Bronchial epithelial cell (primary cell): ENCODE measurements around the gene REPS2. TPM values are rescaled to one million over a fixed set of nuclear protein-coding genes. Genes with fewer than 3 reads are reported as not detected.

Source experiments
- DNase-seq: peaks from one replicate; pipeline ENCODE4 v3.0.0-alpha.2; 2010; ENCODE audit warnings: low read depth
- FAIRE-seq: peaks from 2 replicates; lab custom pipeline; 2011; peaks lifted over from hg19 to GRCh38; lab: Jason Lieb, UNC
- H3K27me3 ChIP-seq: 2 replicates; pipeline ENCODE4 v1.5.1; 2011; ENCODE audit warnings: low read length; ENCODE audit not compliant: control insufficient read depth, insufficient read depth
- H3K36me3 ChIP-seq: 2 replicates; pipeline ENCODE4 v1.5.1; 2011; ENCODE audit warnings: low read length; ENCODE audit not compliant: control insufficient read depth, insufficient read depth
- H3K4me3 ChIP-seq: 2 replicates; pipeline ENCODE4 v1.5.1; 2011; ENCODE audit warnings: mild to moderate bottlenecking, low read depth, low read length, control low read depth
- total RNA-seq: library from RNA; depleted of rRNA; stranded (reverse); fragments of >200 nt; gene quantifications from 2 replicates; pipeline ENCODE4 v1.2.1, GENCODE V29; 2014
- TF ChIP-seq, protein P1 (sequence below): IDR thresholded peaks from 2 replicates; pipeline ENCODE4 v1.5.1; 2011; ENCODE audit warnings: mild to moderate bottlenecking, moderate library complexity, low read length, control low read depth, inconsistent platforms; ENCODE audit not compliant: insufficient read depth, severe bottlenecking

Gene REPS2
- total RNA-seq, 1 donor from 2014 or later: 0.79 TPM

DNA sequence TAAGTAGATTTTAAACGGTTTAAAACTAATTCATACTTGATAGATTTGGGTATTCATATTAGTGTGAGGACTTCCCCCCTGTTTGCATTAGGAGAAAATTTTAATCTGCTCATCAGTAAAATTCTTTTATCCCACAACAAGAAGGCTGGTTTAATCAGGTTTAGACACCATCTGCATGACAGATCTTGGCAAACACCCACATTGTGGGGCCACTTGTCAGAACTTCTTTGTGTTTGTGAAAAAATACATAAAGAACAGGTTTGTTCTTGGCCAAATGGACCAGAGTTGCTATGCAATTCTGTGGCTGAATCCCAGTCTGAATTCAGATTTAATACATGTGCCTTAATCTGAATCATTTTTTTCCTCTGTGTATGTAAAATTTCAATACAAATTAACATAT is 121.1 kb downstream of the REPS2 start:
- FAIRE-seq (no peak), DNase-seq (peak; percentile 12)
- Histone ChIP-seq H3K36me3 (no peaks in the 10 kb centered on the region), H3K27me3 (no peaks in the 10 kb centered on the region), H3K4me3 (no peak overlapping the region)
- TF ChIP-seq, protein P1, sequence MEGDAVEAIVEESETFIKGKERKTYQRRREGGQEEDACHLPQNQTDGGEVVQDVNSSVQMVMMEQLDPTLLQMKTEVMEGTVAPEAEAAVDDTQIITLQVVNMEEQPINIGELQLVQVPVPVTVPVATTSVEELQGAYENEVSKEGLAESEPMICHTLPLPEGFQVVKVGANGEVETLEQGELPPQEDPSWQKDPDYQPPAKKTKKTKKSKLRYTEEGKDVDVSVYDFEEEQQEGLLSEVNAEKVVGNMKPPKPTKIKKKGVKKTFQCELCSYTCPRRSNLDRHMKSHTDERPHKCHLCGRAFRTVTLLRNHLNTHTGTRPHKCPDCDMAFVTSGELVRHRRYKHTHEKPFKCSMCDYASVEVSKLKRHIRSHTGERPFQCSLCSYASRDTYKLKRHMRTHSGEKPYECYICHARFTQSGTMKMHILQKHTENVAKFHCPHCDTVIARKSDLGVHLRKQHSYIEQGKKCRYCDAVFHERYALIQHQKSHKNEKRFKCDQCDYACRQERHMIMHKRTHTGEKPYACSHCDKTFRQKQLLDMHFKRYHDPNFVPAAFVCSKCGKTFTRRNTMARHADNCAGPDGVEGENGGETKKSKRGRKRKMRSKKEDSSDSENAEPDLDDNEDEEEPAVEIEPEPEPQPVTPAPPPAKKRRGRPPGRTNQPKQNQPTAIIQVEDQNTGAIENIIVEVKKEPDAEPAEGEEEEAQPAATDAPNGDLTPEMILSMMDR: no peak

DNA sequence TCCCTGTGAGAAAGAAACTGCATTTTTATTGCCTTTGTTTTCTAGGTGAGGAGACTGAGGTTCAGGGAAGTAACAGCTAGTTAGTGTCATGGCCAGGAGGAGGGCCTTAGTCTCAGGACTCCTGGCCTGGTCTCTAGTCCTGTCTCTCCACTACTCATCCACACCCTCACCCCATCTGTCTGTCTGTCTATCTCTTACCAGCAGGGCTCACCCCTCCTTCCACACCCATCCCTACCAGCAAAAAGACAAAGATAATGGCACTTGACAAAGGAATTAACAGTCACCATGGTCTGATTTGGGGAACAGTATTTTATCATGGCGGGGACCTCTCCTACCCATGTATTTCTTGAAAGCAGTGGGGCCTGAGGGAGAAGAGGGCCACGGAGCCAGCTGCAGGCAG is 125.8 kb downstream of the REPS2 start:
- Histone ChIP-seq H3K4me3 (no peak overlapping the region), H3K36me3 (no peaks in the 10 kb centered on the region), H3K27me3 (no peaks in the 10 kb centered on the region)
- FAIRE-seq: no peak
- TF ChIP-seq, protein P1: no peak
- DNase-seq: no peak

DNA sequence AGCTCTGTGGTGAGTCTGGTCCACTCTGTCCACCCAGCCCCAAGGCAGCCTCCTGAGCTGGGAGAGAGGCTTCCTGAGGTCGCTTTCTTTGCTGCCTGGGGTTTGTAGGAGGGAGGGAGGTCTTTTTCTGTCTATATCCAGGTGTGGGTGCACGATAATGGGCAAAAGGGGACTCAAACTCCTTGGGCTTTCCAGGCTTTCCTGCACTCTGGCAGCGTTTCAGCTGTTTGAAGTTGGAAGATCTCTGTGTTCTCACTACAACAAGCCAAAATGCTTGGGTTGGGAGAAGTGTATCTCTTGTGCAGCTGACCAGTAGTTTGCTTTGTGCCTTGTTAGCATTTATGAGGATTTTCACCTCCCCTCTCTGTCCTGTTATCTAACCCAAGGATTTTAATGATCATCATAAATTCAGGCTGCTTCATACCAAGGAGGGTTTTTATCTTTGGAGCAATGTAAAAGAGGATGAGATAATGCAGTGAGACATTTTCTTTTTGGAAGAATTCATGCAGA is 126.3 kb downstream of the REPS2 start:
- TF ChIP-seq, protein P1: no peak
- no peaks in the 10 kb centered on the region for H3K27me3 ChIP-seq
- no peak overlapping the region for H3K4me3 ChIP-seq
- no peaks in the 10 kb centered on the region for H3K36me3 ChIP-seq
- DNase-seq: no peak
- no peak for FAIRE-seq

DNA sequence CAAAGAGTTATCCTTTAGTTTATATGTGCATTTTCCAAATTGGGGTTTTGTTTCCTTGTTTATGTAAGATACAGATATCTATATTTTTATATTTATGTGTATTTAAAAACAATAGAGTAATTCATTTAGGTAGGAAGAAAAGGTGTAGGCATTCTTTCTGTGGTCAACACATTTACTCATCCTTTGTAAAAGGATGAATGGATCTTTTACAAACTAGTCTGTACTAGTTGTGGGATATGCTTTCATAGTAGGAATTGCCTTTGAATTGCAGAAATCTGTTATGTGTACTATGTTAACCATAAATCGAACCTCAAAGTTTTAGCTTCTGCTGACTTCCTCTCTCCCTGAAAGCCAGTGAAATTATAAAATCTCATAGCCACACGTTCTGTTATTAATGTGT is 128.5 kb downstream of the REPS2 start:
- TF ChIP-seq, protein P1: no peak
- peak; percentile 62 for DNase-seq
- FAIRE-seq: no peak
- H3K4me3 ChIP-seq: no peak overlapping the region
- no peaks in the 10 kb centered on the region for H3K36me3 ChIP-seq
- H3K27me3 ChIP-seq: no peaks in the 10 kb centered on the region

DNA sequence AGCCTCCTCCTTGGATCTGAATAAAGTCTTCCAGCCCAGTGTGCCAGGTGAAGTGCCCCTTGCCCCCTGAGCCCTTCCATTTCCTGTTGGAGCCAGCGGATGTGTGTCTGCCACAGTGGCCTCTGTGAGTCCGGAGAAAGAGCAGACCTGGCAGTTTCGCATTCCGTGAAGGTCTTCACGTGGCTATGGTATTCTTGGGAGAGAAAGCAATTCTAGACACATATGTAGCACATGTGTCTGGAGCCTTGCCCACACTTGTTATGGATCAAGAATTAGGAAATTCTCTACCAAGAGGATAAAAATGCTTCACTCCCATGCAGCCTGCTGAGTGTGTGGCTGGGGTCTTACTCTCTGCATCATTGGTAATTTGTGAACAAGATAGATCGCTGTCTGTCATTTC is 130.9 kb downstream of the REPS2 start:
- Histone ChIP-seq H3K36me3 (no peaks in the 10 kb centered on the region), H3K27me3 (no peaks in the 10 kb centered on the region), H3K4me3 (no peak overlapping the region)
- TF ChIP-seq, protein P1: no peak
- DNase-seq (no peak), FAIRE-seq (no peak)
